A549 (cell line): ENCODE data around the gene SMG6. TPM values are rescaled to one million over a fixed set of nuclear protein-coding genes. Genes with fewer than 3 reads are reported as not detected.

Experiments used
- ATAC-seq, 2 experiments: fragments of 200-7000 bp in 1 of 2; fragments of >200 bp in 1 of 2; cut with Nextera tagmentation in 1 of 2; cut with Tn5 transposase in 1 of 2; 3 replicates each; pipeline versions ENCODE4 v1.8.0 to v1.9.1; 2018 to 2020; ENCODE audit warnings: mild to moderate bottlenecking in 1 of 2, moderate library complexity in 1 of 2
- CTCF ChIA-PET: fragments of 300-600 bp; sonication (Branson Sonifier 250); formaldehyde crosslinking; extraction: SDS; loops from one replicate; lab custom pipeline; 2021; ENCODE audit warnings: antibody characterized with exemption, inconsistent platforms; lab: Yijun Ruan, JAX
- POLR2A ChIA-PET: fragments of 350-600 bp; formaldehyde crosslinking; extraction: SDS; loops from one replicate; lab custom pipeline; 2021; ENCODE audit warnings: antibody characterized with exemption, inconsistent platforms; lab: Yijun Ruan, JAX
- DNase-seq, 2 experiments: peaks; one replicate each; pipeline versions ENCODE4 v3.0.0 to v3.0.0-alpha.2; 2011 to 2016; ENCODE audit warnings: low read depth in 1 of 2, low spot score in 1 of 2
- FAIRE-seq: peaks from 2 replicates; lab custom pipeline; 2011; peaks lifted over from hg19 to GRCh38; lab: Jason Lieb, UNC
- H3K27ac ChIP-seq, 2 experiments: fragments of >200 bp; sonication (Bioruptor Twin); formaldehyde crosslinking; 3 replicates each; pipeline ENCODE4 v1.5.1; 2016 to 2017
- H3K4me1 ChIP-seq: fragments of >200 bp; sonication (Bioruptor Twin); formaldehyde crosslinking; 3 replicates; pipeline ENCODE4 v1.6.1; 2016
- H3K4me2 ChIP-seq: fragments of >200 bp; sonication (Bioruptor Twin); formaldehyde crosslinking; 3 replicates; pipeline ENCODE4 v1.6.1; 2016
- H3K4me3 ChIP-seq: fragments of >200 bp; sonication (Bioruptor Twin); formaldehyde crosslinking; 3 replicates; pipeline ENCODE4 v1.5.1; 2016
- H3K9me3 ChIP-seq: fragments of >200 bp; sonication (Bioruptor Twin); formaldehyde crosslinking; 3 replicates; pipeline ENCODE4 v1.6.1; 2016
- CBX8 ChIP-seq: fragments of 200-600 bp; sonication (generic); IDR thresholded peaks from 2 replicates; pipeline ENCODE4 v1.6.1; 2016
- EHF ChIP-seq: fragments of 250-450 bp; sonication (Bioruptor Pico); IDR thresholded peaks from 2 replicates; pipeline ENCODE4 v1.5.0; 2020; ENCODE audit warnings: mild to moderate bottlenecking
- EHMT2 ChIP-seq: fragments of 200-600 bp; sonication (generic); IDR thresholded peaks from 2 replicates; pipeline ENCODE4 v1.6.1; 2016; ENCODE audit warnings: antibody characterized with exemption, low read depth, mild to moderate bottlenecking, moderate library complexity
- ESRRA ChIP-seq: fragments of 150-350 bp; IDR thresholded peaks from 2 replicates; pipeline ENCODE4 v1.6.1; 2014; ENCODE audit warnings: mild to moderate bottlenecking, low read length, borderline replicate concordance
- HEYL ChIP-seq: fragments of 250-450 bp; sonication (Bioruptor Pico); IDR thresholded peaks from 2 replicates; pipeline ENCODE4 v1.8.0; 2021; ENCODE audit warnings: mild to moderate bottlenecking, moderate library complexity
- HOXA7 ChIP-seq: fragments of 250-450 bp; sonication (Bioruptor Pico); IDR thresholded peaks from 2 replicates; pipeline ENCODE4 v1.5.0; 2020; ENCODE audit warnings: mild to moderate bottlenecking, moderate library complexity
- HOXB13 ChIP-seq: fragments of 250-450 bp; sonication (Bioruptor Pico); IDR thresholded peaks from 2 replicates; pipeline ENCODE4 v1.5.0; 2020; ENCODE audit warnings: low read depth, mild to moderate bottlenecking, moderate library complexity
- HOXB5 ChIP-seq: fragments of 250-450 bp; sonication (Bioruptor Pico); IDR thresholded peaks from 2 replicates; pipeline ENCODE4 v1.5.0; 2020; ENCODE audit warnings: mild to moderate bottlenecking, moderate library complexity
- KDM5A ChIP-seq: fragments of 200-600 bp; sonication (generic); IDR thresholded peaks from 2 replicates; pipeline ENCODE4 v1.6.1; 2016; ENCODE audit warnings: antibody characterized with exemption, mild to moderate bottlenecking
- MAFK ChIP-seq: fragments of 450-650 bp; IDR thresholded peaks from 2 replicates; pipeline ENCODE4 v1.6.1; 2014; ENCODE audit not compliant: partially characterized antibody
- NPAS2 ChIP-seq: fragments of 250-450 bp; sonication (Bioruptor Pico); IDR thresholded peaks from 2 replicates; pipeline ENCODE4 v1.8.0; 2022; ENCODE audit warnings: mild to moderate bottlenecking, moderate library complexity, borderline replicate concordance
- PHF8 ChIP-seq: fragments of 200-600 bp; sonication (generic); IDR thresholded peaks from 2 replicates; pipeline ENCODE4 v1.6.1; 2016; ENCODE audit warnings: low read depth, mild to moderate bottlenecking, antibody characterized with exemption, moderate library complexity, borderline replicate concordance
- RARB ChIP-seq: fragments of 250-450 bp; sonication (Bioruptor Pico); IDR thresholded peaks from 2 replicates; pipeline ENCODE4 v1.8.0; 2021; ENCODE audit warnings: mild to moderate bottlenecking, moderate library complexity
- SMC3 ChIP-seq: fragments of >200 bp; sonication (Bioruptor Twin); formaldehyde crosslinking; IDR thresholded peaks from 3 replicates; pipeline ENCODE4 v1.6.1; 2018; ENCODE audit warnings: inconsistent platforms
- TFCP2L1 ChIP-seq: fragments of 250-450 bp; sonication (Bioruptor Pico); IDR thresholded peaks from 2 replicates; pipeline ENCODE4 v1.5.0; 2021; ENCODE audit warnings: mild to moderate bottlenecking
- ZSCAN20 ChIP-seq: fragments of 250-450 bp; sonication (Bioruptor Pico); IDR thresholded peaks from 2 replicates; pipeline ENCODE4 v1.8.0; 2022; ENCODE audit warnings: mild to moderate bottlenecking, moderate library complexity
- WGBS: methylation state at CpG from one replicate; pipeline ENCODE4 v1.1.6; 2017; ENCODE audit errors: missing lambda C conversion rate; 5-methylcytosine and 5-hydroxymethylcytosine counted together
- polyA plus RNA-seq, 4 experiments: library from polyadenylated mRNA; depleted of rRNA in 3 of 4; stranded (reverse); fragments of >200 nt; fragmentation: RNase III in 1 of 4; extraction: RNeasy Plus Mini Kit Qiagen cat#74134 plus additional on column Dnase treatment in 1 of 4; gene quantifications; 2 replicates in 3 of 4; 3 replicates in 1 of 4; pipeline ENCODE4 v1.2.3, GENCODE V29; 2011 to 2017
- TF ChIP-seq, protein P1 (sequence below): fragments of 250-450 bp; sonication (Bioruptor Pico); IDR thresholded peaks from 2 replicates; pipeline ENCODE4 v1.5.0; 2020; ENCODE audit warnings: low read depth, mild to moderate bottlenecking, moderate library complexity
- TF ChIP-seq, protein P2 (sequence below): IDR thresholded peaks from 2 replicates; pipeline ENCODE4 v1.6.1; 2012; ENCODE audit warnings: low read depth, borderline replicate concordance
- TF ChIP-seq, protein P3 (sequence below): fragments of 450-650 bp; IDR thresholded peaks from 2 replicates; pipeline ENCODE4 v1.6.1; 2014; ENCODE audit warnings: antibody characterized with exemption
- TF ChIP-seq, protein P4 (sequence below): fragments of 200-600 bp; sonication (generic); IDR thresholded peaks from 2 replicates; pipeline ENCODE4 v1.6.1; 2016; ENCODE audit warnings: antibody characterized with exemption, mild to moderate bottlenecking, moderate library complexity
- TF ChIP-seq, protein P5 (sequence below): fragments of 150-350 bp; IDR thresholded peaks from 2 replicates; pipeline ENCODE4 v1.6.1; 2014; ENCODE audit warnings: low read depth, mild to moderate bottlenecking, low read length

The SMG6 gene
- polyA plus RNA-seq, 2 of the 4 experiments (the other 2 are of a cell fraction) = 4.7 to 17.0 TPM

DNA sequence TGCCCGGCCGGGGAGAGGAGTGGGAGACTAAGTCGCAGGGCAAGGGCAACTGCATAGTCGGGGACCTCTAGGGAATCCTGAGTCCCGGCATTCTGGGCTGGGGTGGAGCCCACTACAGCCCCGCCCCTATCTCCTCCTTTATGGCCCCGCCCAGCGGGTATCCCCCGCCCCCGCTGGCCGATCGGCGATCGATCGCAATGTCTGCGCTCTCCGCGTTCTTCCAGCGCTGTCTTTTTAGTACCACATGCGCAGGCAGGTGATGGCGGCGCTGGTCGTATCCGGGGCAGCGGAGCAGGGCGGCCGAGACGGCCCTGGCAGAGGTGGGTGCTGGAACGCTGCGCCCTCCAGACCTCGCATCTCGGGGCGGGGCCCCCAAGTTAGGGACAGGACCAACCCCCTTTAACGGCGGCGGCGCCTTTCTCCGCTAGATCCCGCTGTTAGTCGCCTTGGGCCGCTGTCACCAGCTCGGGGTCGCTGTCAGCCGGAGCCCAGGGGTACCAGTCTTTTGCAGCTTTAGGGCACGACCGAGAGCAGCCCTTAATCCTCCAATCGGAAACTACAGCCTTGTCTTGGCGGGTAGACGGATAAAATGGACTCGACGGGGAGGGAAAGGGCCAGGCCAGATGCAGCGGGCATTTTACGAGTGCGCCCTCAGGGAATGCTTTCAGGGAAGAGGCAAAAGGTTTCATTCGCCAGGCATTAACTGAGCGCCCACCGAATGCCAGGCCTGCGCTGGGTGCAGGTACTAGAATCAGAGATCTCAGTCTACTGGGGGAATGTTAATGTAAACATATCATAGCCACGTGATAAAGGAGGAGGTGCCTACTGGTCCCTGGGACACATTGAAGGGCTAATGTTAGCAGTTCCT lies 273.4 kb downstream of the SMG6 start, which contains the start of gene DPH1 (continued):
- no peak for TF ChIP-seq EHF
- TF ChIP-seq, protein P1, sequence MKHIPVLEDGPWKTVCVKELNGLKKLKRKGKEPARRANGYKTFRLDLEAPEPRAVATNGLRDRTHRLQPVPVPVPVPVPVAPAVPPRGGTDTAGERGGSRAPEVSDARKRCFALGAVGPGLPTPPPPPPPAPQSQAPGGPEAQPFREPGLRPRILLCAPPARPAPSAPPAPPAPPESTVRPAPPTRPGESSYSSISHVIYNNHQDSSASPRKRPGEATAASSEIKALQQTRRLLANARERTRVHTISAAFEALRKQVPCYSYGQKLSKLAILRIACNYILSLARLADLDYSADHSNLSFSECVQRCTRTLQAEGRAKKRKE = no peak
- TF ChIP-seq, protein P2, sequence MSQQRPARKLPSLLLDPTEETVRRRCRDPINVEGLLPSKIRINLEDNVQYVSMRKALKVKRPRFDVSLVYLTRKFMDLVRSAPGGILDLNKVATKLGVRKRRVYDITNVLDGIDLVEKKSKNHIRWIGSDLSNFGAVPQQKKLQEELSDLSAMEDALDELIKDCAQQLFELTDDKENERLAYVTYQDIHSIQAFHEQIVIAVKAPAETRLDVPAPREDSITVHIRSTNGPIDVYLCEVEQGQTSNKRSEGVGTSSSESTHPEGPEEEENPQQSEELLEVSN = peak; percentile 68

DNA sequence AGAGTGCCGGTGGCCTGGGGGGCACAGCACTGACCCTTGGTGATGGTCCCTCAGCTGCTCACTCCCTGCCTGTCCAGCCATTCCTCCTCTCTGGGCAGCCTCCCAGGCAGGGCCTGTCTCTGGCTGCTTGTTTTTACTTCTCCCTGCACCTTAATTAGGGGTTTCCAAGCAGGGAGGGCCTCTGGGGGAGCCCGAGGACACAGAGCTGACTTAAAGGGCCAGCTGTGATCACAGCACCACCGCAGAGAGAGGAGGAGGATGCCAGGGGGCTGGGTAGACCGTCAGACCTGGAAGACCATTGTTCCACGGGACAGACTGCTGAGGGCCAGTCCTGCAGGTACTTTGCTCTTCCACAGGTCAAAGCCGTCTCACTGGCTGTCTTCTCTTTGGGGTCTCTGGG lies 274.8 kb downstream of the SMG6 start:
- FAIRE-seq (no peak), DNase-seq (no peak), ATAC-seq (no peak)
- no peaks in the 10 kb centered on the region for H3K9me3 ChIP-seq
- no peak overlapping the region for H3K27ac ChIP-seq
- H3K4me1 ChIP-seq = peaks cover 21% of the 10 kb centered on the region
- TF ChIP-seq KDM5A (no peak), SMC3 (no peak), RARB (CRISPR knock-in tag) (no peak), HOXA7 (CRISPR knock-in tag) (no peak), TFCP2L1 (CRISPR knock-in tag) (no peak), CBX8 (no peak)
- ChIA-PET CTCF (interaction anchor here (1.0 to 17.0 kb wide), 12 partner anchors 11 to 308 kb away, joined by 3 to 420 read pairs (median 4); partner anchors contain the start of gene OVCA2), POLR2A (interaction anchor here (0.8 kb wide), 1 partner anchor 120 kb away, joined by 3 read pairs; no protein-coding TSS in a partner anchor)
- no peak overlapping the region for H3K4me3 ChIP-seq
- WGBS = 52% methylated on average over 6 of the region's 6 CpGs
- H3K4me2 ChIP-seq = no peak overlapping the region

DNA sequence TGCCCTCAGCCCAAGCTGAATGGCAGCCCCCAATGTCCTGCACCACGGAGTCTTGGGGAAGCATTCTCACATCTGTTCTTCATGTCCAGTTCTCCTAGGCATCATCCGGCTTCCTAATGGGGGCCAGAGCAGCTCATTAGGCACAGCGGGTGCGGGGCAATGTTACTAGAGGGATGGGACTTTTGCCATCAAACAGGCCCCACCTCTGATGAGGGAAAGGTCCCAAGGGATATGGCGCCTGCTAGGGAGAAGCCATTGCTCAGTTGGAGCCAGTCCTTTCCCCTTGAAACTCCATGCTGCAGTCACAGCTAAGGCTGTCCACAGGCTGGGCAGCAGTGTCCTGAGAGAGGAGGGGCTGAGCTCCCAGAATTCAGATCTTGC lies 275.4 kb downstream of the SMG6 start:
- POLR2A ChIA-PET = no interaction called here

DNA sequence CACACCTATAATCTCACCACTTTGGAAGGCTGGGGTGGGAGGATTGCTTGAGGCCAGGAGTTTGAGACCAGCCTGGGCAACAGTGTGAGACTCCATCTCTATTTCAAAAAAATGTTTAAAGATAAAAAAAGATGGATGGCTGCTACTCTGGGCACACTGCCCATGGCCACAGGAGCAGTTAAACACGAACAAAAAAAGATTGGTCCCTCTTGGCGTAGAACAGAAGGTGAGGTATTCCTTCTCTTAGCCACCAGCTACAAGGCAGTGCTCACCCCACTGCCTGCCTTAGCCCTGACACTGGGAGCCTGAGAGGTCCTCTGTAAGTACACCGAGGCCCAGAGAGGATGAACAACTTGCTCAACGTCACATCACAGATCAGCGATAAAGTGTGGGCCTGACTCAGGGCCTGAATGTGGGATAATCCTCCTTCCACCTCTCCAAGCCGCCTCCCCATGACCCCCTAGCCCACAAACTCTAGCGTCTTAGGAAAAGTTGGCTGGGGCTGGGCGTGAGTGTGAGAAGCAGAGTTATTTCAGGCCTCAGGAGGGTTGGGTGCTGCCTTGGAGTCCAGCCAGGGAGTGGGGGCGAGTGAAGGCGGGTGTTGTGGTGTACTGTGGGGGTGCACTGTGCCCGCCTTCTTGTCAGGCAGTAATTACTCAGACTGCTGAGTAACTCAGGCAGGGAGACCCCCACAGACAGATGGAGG lies 275.9 kb downstream of the SMG6 start:
- Histone ChIP-seq H3K27ac (no peak overlapping the region), H3K4me3 (no peak overlapping the region), H3K4me1 (peaks cover 22% of the 10 kb centered on the region), H3K4me2 (no peak overlapping the region), H3K9me3 (no peaks in the 10 kb centered on the region)
- CTCF ChIA-PET = interaction anchor here (0.6 to 17.0 kb wide), 16 partner anchors 10 to 139 kb away, joined by 3 to 420 read pairs (median 18); partner anchors contain the start of genes HIC1 and OVCA2
- WGBS = 77% methylated on average over 11 of the region's 11 CpGs
- DNase-seq = no peak
- FAIRE-seq = no peak
- no peak for ATAC-seq
- POLR2A ChIA-PET = interaction anchor here (0.5 kb wide), 1 partner anchor 365 kb away, joined by 3 read pairs; no protein-coding TSS in a partner anchor
- TF ChIP-seq, protein P3, sequence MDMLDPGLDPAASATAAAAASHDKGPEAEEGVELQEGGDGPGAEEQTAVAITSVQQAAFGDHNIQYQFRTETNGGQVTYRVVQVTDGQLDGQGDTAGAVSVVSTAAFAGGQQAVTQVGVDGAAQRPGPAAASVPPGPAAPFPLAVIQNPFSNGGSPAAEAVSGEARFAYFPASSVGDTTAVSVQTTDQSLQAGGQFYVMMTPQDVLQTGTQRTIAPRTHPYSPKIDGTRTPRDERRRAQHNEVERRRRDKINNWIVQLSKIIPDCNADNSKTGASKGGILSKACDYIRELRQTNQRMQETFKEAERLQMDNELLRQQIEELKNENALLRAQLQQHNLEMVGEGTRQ = no peak
- TF ChIP-seq PHF8 (no peak), HEYL (CRISPR knock-in tag) (no peak), ZSCAN20 (no peak), NPAS2 (CRISPR knock-in tag) (no peak), HOXB5 (CRISPR knock-in tag) (no peak), ESRRA (no peak), MAFK (no peak)
- TF ChIP-seq, protein P4, sequence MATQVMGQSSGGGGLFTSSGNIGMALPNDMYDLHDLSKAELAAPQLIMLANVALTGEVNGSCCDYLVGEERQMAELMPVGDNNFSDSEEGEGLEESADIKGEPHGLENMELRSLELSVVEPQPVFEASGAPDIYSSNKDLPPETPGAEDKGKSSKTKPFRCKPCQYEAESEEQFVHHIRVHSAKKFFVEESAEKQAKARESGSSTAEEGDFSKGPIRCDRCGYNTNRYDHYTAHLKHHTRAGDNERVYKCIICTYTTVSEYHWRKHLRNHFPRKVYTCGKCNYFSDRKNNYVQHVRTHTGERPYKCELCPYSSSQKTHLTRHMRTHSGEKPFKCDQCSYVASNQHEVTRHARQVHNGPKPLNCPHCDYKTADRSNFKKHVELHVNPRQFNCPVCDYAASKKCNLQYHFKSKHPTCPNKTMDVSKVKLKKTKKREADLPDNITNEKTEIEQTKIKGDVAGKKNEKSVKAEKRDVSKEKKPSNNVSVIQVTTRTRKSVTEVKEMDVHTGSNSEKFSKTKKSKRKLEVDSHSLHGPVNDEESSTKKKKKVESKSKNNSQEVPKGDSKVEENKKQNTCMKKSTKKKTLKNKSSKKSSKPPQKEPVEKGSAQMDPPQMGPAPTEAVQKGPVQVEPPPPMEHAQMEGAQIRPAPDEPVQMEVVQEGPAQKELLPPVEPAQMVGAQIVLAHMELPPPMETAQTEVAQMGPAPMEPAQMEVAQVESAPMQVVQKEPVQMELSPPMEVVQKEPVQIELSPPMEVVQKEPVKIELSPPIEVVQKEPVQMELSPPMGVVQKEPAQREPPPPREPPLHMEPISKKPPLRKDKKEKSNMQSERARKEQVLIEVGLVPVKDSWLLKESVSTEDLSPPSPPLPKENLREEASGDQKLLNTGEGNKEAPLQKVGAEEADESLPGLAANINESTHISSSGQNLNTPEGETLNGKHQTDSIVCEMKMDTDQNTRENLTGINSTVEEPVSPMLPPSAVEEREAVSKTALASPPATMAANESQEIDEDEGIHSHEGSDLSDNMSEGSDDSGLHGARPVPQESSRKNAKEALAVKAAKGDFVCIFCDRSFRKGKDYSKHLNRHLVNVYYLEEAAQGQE = no peak
- TF ChIP-seq, protein P5, sequence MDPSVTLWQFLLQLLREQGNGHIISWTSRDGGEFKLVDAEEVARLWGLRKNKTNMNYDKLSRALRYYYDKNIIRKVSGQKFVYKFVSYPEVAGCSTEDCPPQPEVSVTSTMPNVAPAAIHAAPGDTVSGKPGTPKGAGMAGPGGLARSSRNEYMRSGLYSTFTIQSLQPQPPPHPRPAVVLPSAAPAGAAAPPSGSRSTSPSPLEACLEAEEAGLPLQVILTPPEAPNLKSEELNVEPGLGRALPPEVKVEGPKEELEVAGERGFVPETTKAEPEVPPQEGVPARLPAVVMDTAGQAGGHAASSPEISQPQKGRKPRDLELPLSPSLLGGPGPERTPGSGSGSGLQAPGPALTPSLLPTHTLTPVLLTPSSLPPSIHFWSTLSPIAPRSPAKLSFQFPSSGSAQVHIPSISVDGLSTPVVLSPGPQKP = no peak

More for the DNA sequence above, 275.4 kb downstream of the SMG6 start:
- no peak overlapping the region for H3K27ac ChIP-seq
- CTCF ChIA-PET = interaction anchor here (1.0 to 17.0 kb wide), 12 partner anchors 10 to 307 kb away, joined by 3 to 420 read pairs (median 4); partner anchors contain the start of genes HIC1 and OVCA2
- FAIRE-seq = no peak
- ATAC-seq = no peak
- no peak overlapping the region for H3K4me2 ChIP-seq
- no peak for DNase-seq
- no peak overlapping the region for H3K4me3 ChIP-seq
- H3K4me1 ChIP-seq = peaks cover 22% of the 10 kb centered on the region
- 92% methylated on average over 5 of the region's 5 CpGs for WGBS
- TF ChIP-seq HOXB13 (CRISPR knock-in tag) (no peak), EHMT2 (no peak)
- no peaks in the 10 kb centered on the region for H3K9me3 ChIP-seq
